AG04449 (cell line): ENCODE measurements around the gene RPRD2.

ENCODE experiments used
- CTCF ChIA-PET: fragments of 350-600 bp; formaldehyde crosslinking; extraction: SDS; loops from one replicate; lab custom pipeline; 2021; ENCODE audit warnings: antibody characterized with exemption; lab: Yijun Ruan, JAX
- POLR2A ChIA-PET: fragments of 400-600, 350-600 bp; formaldehyde crosslinking; extraction: SDS; loops from one replicate; lab custom pipeline; 2020; ENCODE audit warnings: antibody characterized with exemption, inconsistent platforms; lab: Yijun Ruan, JAX
- DNase-seq: peaks from one replicate; pipeline ENCODE4 v3.0.0-alpha.2; 2010; ENCODE audit warnings: low read depth, low spot score
- H3K4me3 ChIP-seq: 2 replicates; pipeline ENCODE4 v1.5.1; 2011; ENCODE audit warnings: low read depth, mild to moderate bottlenecking, control low read depth, low read length
- CTCF ChIP-seq: IDR thresholded peaks from one replicate; pipeline ENCODE4 v1.5.1; 2011; ENCODE audit warnings: mild to moderate bottlenecking, moderate library complexity, low read length, control low read depth, inconsistent platforms; ENCODE audit not compliant: insufficient read depth; ENCODE audit errors: missing control alignments

RPRD2 gene

DNA sequence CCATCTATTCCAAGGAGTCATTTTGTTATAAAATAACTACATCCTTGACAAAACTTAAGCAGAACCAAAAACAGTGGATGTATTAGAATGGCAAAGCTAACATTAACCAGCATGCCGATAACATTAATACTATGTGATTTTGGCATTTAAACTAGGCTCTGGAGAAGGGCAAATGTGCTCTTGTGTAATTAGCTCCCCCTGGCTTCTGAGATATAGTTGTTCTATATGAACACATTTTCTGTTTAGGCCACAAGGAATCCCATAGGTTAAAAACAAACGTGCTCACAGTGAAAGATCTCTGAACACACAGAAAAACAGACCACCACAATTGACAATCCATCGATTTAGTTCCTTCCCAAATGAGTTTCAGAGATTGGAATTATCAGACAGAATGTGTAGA, 65.9 kb downstream of the RPRD2 start:
- DNase-seq = no peak
- CTCF ChIA-PET = interaction anchor here (0.9 to 2.3 kb wide), 7 partner anchors 10 to 174 kb away, joined by 3 to 11 read pairs (median 4); no protein-coding TSS in a partner anchor
- POLR2A ChIA-PET = no interaction called here
- no peak overlapping the region for H3K4me3 ChIP-seq
- no peak for TF ChIP-seq CTCF

GRCh38 chr1:150441121-150441520, 77.2 kb downstream of the RPRD2 start:
- ChIA-PET CTCF (interaction anchor here (1.0 to 1.5 kb wide), 3 partner anchors 12 to 22 kb away, joined by 3 to 4 read pairs (median 3); no protein-coding TSS in a partner anchor), POLR2A (no interaction called here)
- no peak for TF ChIP-seq CTCF

GRCh38 chr1:150444232-150444631, 80.3 kb downstream of the RPRD2 start:
- no peak for TF ChIP-seq CTCF
- CTCF ChIA-PET = interaction anchor here (1.2 to 1.5 kb wide), 4 partner anchors 9 to 189 kb away, joined by 3 read pairs; no protein-coding TSS in a partner anchor
- H3K4me3 ChIP-seq = no peak overlapping the region
- DNase-seq = no peak
- POLR2A ChIA-PET = no interaction called here

More at GRCh38 chr1:150441121-150441520, 77.2 kb downstream of the RPRD2 start:
- H3K4me3 ChIP-seq = no peak overlapping the region
- no peak for DNase-seq

GRCh38 chr1:150456146-150456647, 92.2 kb downstream of the RPRD2 start:
- no peak overlapping the region for H3K4me3 ChIP-seq
- no peak for TF ChIP-seq CTCF
- ChIA-PET POLR2A (no interaction called here), CTCF (no interaction called here)
- no peak for DNase-seq

GRCh38 chr1:150464422-150464826, 100.5 kb downstream of the RPRD2 start:
- TF ChIP-seq CTCF = peak; percentile 71
- ChIA-PET CTCF (interaction anchor here (0.7 to 5.7 kb wide), 9 partner anchors 10 to 535 kb away, joined by 3 to 43 read pairs (median 5); partner anchors contain the start of gene TARS2), POLR2A (no interaction called here)
- no peak for DNase-seq
- no peak overlapping the region for H3K4me3 ChIP-seq

GRCh38 chr1:150466964-150467363, 103.0 kb downstream of the RPRD2 start:
- no peak for DNase-seq
- H3K4me3 ChIP-seq = no peak overlapping the region
- no peak for TF ChIP-seq CTCF
- ChIA-PET CTCF (interaction anchor here (0.7 to 2.3 kb wide), 2 partner anchors 50 to 66 kb away, joined by 3 to 15 read pairs; no protein-coding TSS in a partner anchor), POLR2A (no interaction called here)
